H9 (cell line): ENCODE measurements around the gene IL17A. TPM values are rescaled to one million over a fixed set of nuclear protein-coding genes. Genes with fewer than 3 reads are reported as not detected.

Experiments
- DNase-seq: peaks from one replicate; pipeline ENCODE4 v3.0.0-alpha.2; 2017
- H2AFZ ChIP-seq: one replicate; pipeline ENCODE4 v1.6.1; 2013; ENCODE audit warnings: mild to moderate bottlenecking, low read length, control low read depth, moderate library complexity
- H2AK5ac ChIP-seq: 2 replicates; pipeline ENCODE4 v1.6.1; 2013; ENCODE audit warnings: low read length, control low read depth, mixed read lengths; ENCODE audit not compliant: insufficient read length
- H2BK120ac ChIP-seq: one replicate; pipeline ENCODE4 v1.6.1; 2013; ENCODE audit warnings: low read depth, mild to moderate bottlenecking, low read length, control low read depth, inconsistent platforms; ENCODE audit not compliant: poor library complexity, severe bottlenecking
- H2BK12ac ChIP-seq: 2 replicates; pipeline ENCODE4 v1.6.1; 2013; ENCODE audit warnings: low read length, control low read depth, mixed read lengths, low read depth; ENCODE audit not compliant: insufficient read length
- H2BK15ac ChIP-seq: 2 replicates; pipeline ENCODE4 v1.6.1; 2013; ENCODE audit warnings: low read depth, low read length, control low read depth
- H2BK20ac ChIP-seq: one replicate; pipeline ENCODE4 v1.6.1; 2013; ENCODE audit warnings: low read depth, mild to moderate bottlenecking, low read length, control low read depth, inconsistent platforms; ENCODE audit not compliant: poor library complexity, severe bottlenecking
- H2BK5ac ChIP-seq: 2 replicates; pipeline ENCODE4 v1.6.1; 2013; ENCODE audit warnings: low read length, control low read depth, mixed read lengths; ENCODE audit not compliant: insufficient read length
- H3K14ac ChIP-seq: 2 replicates; pipeline ENCODE4 v1.6.1; 2013; ENCODE audit warnings: low read length, control low read depth; ENCODE audit not compliant: insufficient read depth
- H3K18ac ChIP-seq: 2 replicates; pipeline ENCODE4 v1.6.1; 2013; ENCODE audit warnings: low read depth, mild to moderate bottlenecking, mixed read lengths, low read length, control low read depth; ENCODE audit not compliant: insufficient read length
- H3K23ac ChIP-seq: 2 replicates; pipeline ENCODE4 v1.6.1; 2013; ENCODE audit warnings: low read length, control low read depth, mixed read lengths, low read depth; ENCODE audit not compliant: insufficient read length
- H3K23me2 ChIP-seq: 2 replicates; pipeline ENCODE4 v1.6.1; 2013; ENCODE audit warnings: low read depth, mild to moderate bottlenecking, mixed read lengths, low read length, control low read depth; ENCODE audit not compliant: insufficient read length, poor library complexity, severe bottlenecking
- H3K27ac ChIP-seq: 2 replicates; pipeline ENCODE4 v1.5.1; 2013; ENCODE audit warnings: low read length, control low read depth, mixed read lengths, low read depth; ENCODE audit not compliant: insufficient read length
- H3K27me3 ChIP-seq: 2 replicates; pipeline ENCODE4 v1.6.1; 2013; ENCODE audit warnings: low read length, control low read depth, inconsistent platforms; ENCODE audit not compliant: insufficient read depth
- H3K4ac ChIP-seq: 2 replicates; pipeline ENCODE4 v1.6.1; 2013; ENCODE audit warnings: low read depth, mild to moderate bottlenecking, control low read depth, inconsistent platforms, low read length, moderate library complexity
- H3K4me1 ChIP-seq: 2 replicates; pipeline ENCODE4 v1.6.1; 2013; ENCODE audit warnings: low read length, control low read depth, inconsistent platforms; ENCODE audit not compliant: insufficient read depth
- H3K4me2 ChIP-seq: 2 replicates; pipeline ENCODE4 v1.6.1; 2013; ENCODE audit warnings: low read length, control low read depth, mixed read lengths; ENCODE audit not compliant: insufficient read length, insufficient read depth
- H3K56ac ChIP-seq: 2 replicates; pipeline ENCODE4 v1.6.1; 2013; ENCODE audit warnings: low read depth, mild to moderate bottlenecking, mixed read lengths, low read length, control low read depth; ENCODE audit not compliant: insufficient read length
- H3K79me1 ChIP-seq: 2 replicates; pipeline ENCODE4 v1.6.1; 2013; ENCODE audit warnings: low read depth, mild to moderate bottlenecking, moderate library complexity, low read length, control low read depth, inconsistent platforms; ENCODE audit not compliant: insufficient read depth, poor library complexity, severe bottlenecking
- H3K79me2 ChIP-seq: 2 replicates; pipeline ENCODE4 v1.6.1; 2013; ENCODE audit warnings: low read length, control low read depth, inconsistent platforms; ENCODE audit not compliant: insufficient read depth
- H3K9ac ChIP-seq: 2 replicates; pipeline ENCODE4 v1.6.1; 2013; ENCODE audit warnings: low read length, control low read depth, mixed read lengths; ENCODE audit not compliant: insufficient read length; ENCODE audit errors: extremely low read depth
- H3K9me3 ChIP-seq: one replicate; pipeline ENCODE4 v1.6.1; 2013; ENCODE audit warnings: low read depth, low read length, inconsistent platforms; ENCODE audit not compliant: control insufficient read depth
- H3T11ph ChIP-seq: one replicate; pipeline ENCODE4 v1.6.1; 2013; ENCODE audit warnings: mild to moderate bottlenecking, low read length, control low read depth, inconsistent platforms
- H4K20me1 ChIP-seq: one replicate; pipeline ENCODE4 v1.6.1; 2013; ENCODE audit not compliant: control insufficient read depth, insufficient read length, insufficient read depth
- H4K5ac ChIP-seq: 2 replicates; pipeline ENCODE4 v1.6.1; 2013; ENCODE audit warnings: low read depth, mild to moderate bottlenecking, mixed read lengths, low read length, control low read depth; ENCODE audit not compliant: insufficient read length
- H4K8ac ChIP-seq: replicated peaks from 2 replicates; pipeline ENCODE4 v1.6.1; 2013; ENCODE audit warnings: low read length, control low read depth, mixed read lengths, low read depth; ENCODE audit not compliant: insufficient read length
- H4K91ac ChIP-seq: 2 replicates; pipeline ENCODE4 v1.6.1; 2013; ENCODE audit warnings: low read depth, mild to moderate bottlenecking, moderate library complexity, mixed read lengths, low read length, control low read depth; ENCODE audit not compliant: insufficient read length
- H3K27ac Mint-ChIP-seq, 3 experiments: 2 replicates in 2 of 3; 3 replicates in 1 of 3; pipeline ENCODE4 v1.8.0; 2020 to 2021; ENCODE audit warnings: mixed read lengths in 3 of 3, mild to moderate bottlenecking in 1 of 3, moderate library complexity in 1 of 3
- H3K27me3 Mint-ChIP-seq: 2 replicates; pipeline ENCODE4 v1.8.0; 2021; ENCODE audit warnings: low read depth, mild to moderate bottlenecking, moderate library complexity, mixed read lengths
- H3K36me3 Mint-ChIP-seq, 3 experiments: 2 replicates in 2 of 3; 3 replicates in 1 of 3; pipeline ENCODE4 v1.8.0; 2020 to 2021; ENCODE audit warnings: low read depth in 3 of 3, mixed read lengths in 3 of 3; ENCODE audit not compliant: insufficient read depth in 1 of 3
- H3K4me1 Mint-ChIP-seq, 2 experiments: 2 replicates each; pipeline ENCODE4 v1.8.0; 2020; ENCODE audit warnings: mixed read lengths in 2 of 2
- H3K4me3 Mint-ChIP-seq, 2 experiments: 2 replicates in 1 of 2; 3 replicates in 1 of 2; pipeline ENCODE4 v1.8.0; 2020 to 2021; ENCODE audit warnings: mild to moderate bottlenecking in 2 of 2, mixed read lengths in 2 of 2, moderate library complexity in 1 of 2
- H3K9me3 Mint-ChIP-seq, 2 experiments: 2 replicates in 1 of 2; 3 replicates in 1 of 2; pipeline ENCODE4 v1.8.0; 2020; ENCODE audit warnings: mild to moderate bottlenecking in 2 of 2, mixed read lengths in 2 of 2, moderate library complexity in 1 of 2
- CTCF ChIP-seq: fragments of 200-600 bp; sonication (generic); conservative IDR thresholded peaks from 3 replicates; pipeline ENCODE4 v1.8.0; 2021; ENCODE audit warnings: antibody characterized with exemption, mild to moderate bottlenecking
- total RNA-seq: library from RNA; stranded (reverse); gene quantifications from 2 replicates; pipeline ENCODE4 v1.2.1, GENCODE V29; 2021

IL17A gene
- total RNA-seq, 1 experiment from 2014 or later = not detected

GRCh38 chr6:52201493-52201892, 15.3 kb downstream of the IL17A start:
- Histone ChIP-seq H4K5ac (no peak overlapping the region), H4K8ac (no peak overlapping the region), H3K79me2 (no peaks in the 10 kb centered on the region), H3K9ac (no peak overlapping the region), H2BK12ac (no peak overlapping the region), H3K18ac (no peak overlapping the region), H2BK120ac (no peak overlapping the region), H3K27ac (no peak overlapping the region), H3K79me1 (no peaks in the 10 kb centered on the region), H3K23ac (no peak overlapping the region), H4K91ac (no peak overlapping the region), H2BK15ac (no peak overlapping the region), H3K4me2 (no peak overlapping the region), H3K23me2 (no peaks in the 10 kb centered on the region), H2AK5ac (no peak overlapping the region), H3K9me3 (peaks cover 7% of the 10 kb centered on the region), H3K4me1 (no peaks in the 10 kb centered on the region), H2BK20ac (no peak overlapping the region), H4K20me1 (no peaks in the 10 kb centered on the region), H3K14ac (no peak overlapping the region), H2AFZ (no peak overlapping the region), H3T11ph (no peak overlapping the region), H3K56ac (no peak overlapping the region), H3K4ac (no peak overlapping the region), H2BK5ac (no peak overlapping the region), H3K27me3 (no peaks in the 10 kb centered on the region)
- Mint-ChIP-seq H3K4me1 (no peaks in the 10 kb centered on the region), H3K36me3 (peaks cover 18 to 27% (median 26%) of the 10 kb centered on the region in 3 experiments), H3K27me3 (peaks cover 2% of the 10 kb centered on the region; the same call in 1 of the 2 replicates), H3K27ac (no peak overlapping the region), H3K4me3 (no peak overlapping the region), H3K9me3 (peaks cover 30 to 41% of the 10 kb centered on the region in 2 experiments)
- DNase-seq = no peak
- no peak for TF ChIP-seq CTCF
